Activated B cell treated with CpG ODN at 0.5 μM for 24 hours (primary cell): ENCODE results near the gene PCDHGB4. TPM values are rescaled to one million over a fixed set of nuclear protein-coding genes. Genes with fewer than 3 reads are reported as not detected.
"Not testable (repeated sequence)": the region's sequence is repeated elsewhere in the genome, so short reads cannot be mapped to it uniquely, and the experiment has no call there.

Experiments used
- ATAC-seq: fragments of 200-7000 bp; cut with Tn5 transposase; one replicate; pipeline ENCODE4 v1.10.0; 2021; ENCODE audit warnings: low read depth, mild to moderate bottlenecking, moderate library complexity
- CTCF ChIA-PET: fragments of 350-600 bp; sonication (Branson Sonifier 250); formaldehyde crosslinking; loops from one replicate; lab custom pipeline; 2021; ENCODE audit warnings: antibody characterized with exemption; lab: Charles Lee
- POLR2A ChIA-PET: fragments of 350-600 bp; sonication (Branson Sonifier 250); formaldehyde crosslinking; loops from one replicate; lab custom pipeline; 2021; ENCODE audit warnings: antibody characterized with exemption; lab: Charles Lee
- DNase-seq: peaks from one replicate; pipeline ENCODE4 v3.0.0; 2022
- H3K27ac Mint-ChIP-seq: one replicate; pipeline ENCODE4 v1.8.0; 2020; ENCODE audit warnings: mixed read lengths
- H3K27me3 Mint-ChIP-seq: one replicate; pipeline ENCODE4 v1.8.0; 2021; ENCODE audit warnings: mixed read lengths
- H3K36me3 Mint-ChIP-seq: one replicate; pipeline ENCODE4 v1.8.0; 2021; ENCODE audit warnings: low read depth, mixed read lengths
- H3K4me1 Mint-ChIP-seq: one replicate; pipeline ENCODE4 v1.8.0; 2021; ENCODE audit warnings: mixed read lengths
- H3K4me3 Mint-ChIP-seq: one replicate; pipeline ENCODE4 v1.8.0; 2020; ENCODE audit warnings: mild to moderate bottlenecking, mixed read lengths
- H3K9me3 Mint-ChIP-seq: one replicate; pipeline ENCODE4 v1.8.0; 2020; ENCODE audit warnings: mixed read lengths
- CTCF ChIP-seq: fragments of 200-600 bp; IDR thresholded peaks from one replicate; pipeline ENCODE4 v1.8.0; 2022; ENCODE audit warnings: antibody characterized with exemption, mild to moderate bottlenecking
- intact Hi-C: fragments of 100-400 bp; cut with micrococcal nuclease; formaldehyde crosslinking; loops from one replicate; pipeline ENCODE4 v1.15.1; 2024
- total RNA-seq: library from RNA; stranded (reverse); gene quantifications from 2 replicates; pipeline ENCODE4 v1.2.3, GENCODE V29; 2022

The PCDHGB4 gene
- total RNA-seq, 1 donor from 2014 or later = 1.2 TPM

DNA sequence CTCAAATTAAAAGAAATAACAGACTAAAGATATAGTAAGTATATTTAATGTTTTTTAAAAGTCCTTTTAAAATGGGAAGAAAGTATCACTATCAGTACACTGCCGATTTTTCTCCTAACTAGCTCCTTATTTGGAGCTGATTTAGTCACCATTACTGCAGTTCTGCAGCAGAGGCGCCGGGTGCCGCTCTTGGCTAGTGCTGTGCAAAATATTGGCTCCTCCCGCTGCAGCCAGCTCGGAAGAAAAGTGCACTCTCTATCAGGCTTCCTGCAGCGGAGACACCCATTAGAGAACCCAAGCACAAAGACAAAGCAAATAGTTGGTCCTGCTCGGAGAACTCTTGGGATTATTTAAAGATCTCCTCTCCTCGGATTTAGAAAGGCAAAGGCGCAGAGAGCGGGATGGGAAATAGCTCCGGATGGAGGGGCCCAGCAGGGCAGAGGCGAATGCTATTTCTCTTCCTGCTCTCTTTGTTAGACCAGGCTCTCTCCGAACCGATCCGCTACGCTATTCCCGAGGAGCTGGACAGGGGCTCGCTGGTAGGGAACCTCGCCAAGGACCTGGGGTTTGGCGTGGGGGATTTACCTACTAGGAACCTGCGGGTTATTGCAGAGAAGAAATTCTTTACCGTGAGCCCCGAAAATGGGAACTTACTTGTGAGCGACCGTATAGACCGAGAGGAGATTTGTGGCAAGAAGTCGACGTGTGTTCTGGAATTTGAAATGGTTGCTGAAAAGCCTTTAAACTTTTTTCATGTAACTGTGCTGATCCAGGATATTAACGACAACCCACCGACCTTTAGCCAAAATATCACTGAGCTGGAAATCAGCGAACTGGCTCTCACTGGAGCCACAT, 17.3 kb upstream of the PCDHGB4 start, which contains the start of gene PCDHGB3:
TSS of gene PCDHGB3 (plus strand) at position 249 of the 855 bp plus-strand sequence. CDS start at position 402, 153 bp downstream.
- ATAC-seq = peak; percentile 64
- Mint-ChIP-seq H3K27ac (no peak within 1 kb of the TSS), H3K36me3 (peaks cover 5% of the 10 kb centered on the region), H3K27me3 (peaks cover 54% of the 10 kb centered on the region), H3K4me1 (peaks cover 7% of the 10 kb centered on the region), H3K9me3 (peaks cover 22% of the 10 kb centered on the region), H3K4me3 (peak within 1 kb of the TSS; percentile 81)
- TF ChIP-seq CTCF = no peak
- intact Hi-C loops = loop anchor here (1.0 to 5.0 kb wide), 2 partner anchors 42 to 194 kb away; partner anchors contain the start of gene PCDHGA10
- ChIA-PET CTCF (interaction anchor here (0.6 to 2.8 kb wide), 12 partner anchors 20 to 508 kb away, joined by 3 to 23 read pairs (median 4); partner anchors contain the start of genes PCDH1, PCDHGB1, PCDHGB5 and TAF7), POLR2A (interaction anchor here (0.6 kb wide), 2 partner anchors 44 to 220 kb away, joined by 3 to 4 read pairs; no protein-coding TSS in a partner anchor)
- DNase-seq = no peak

DNA sequence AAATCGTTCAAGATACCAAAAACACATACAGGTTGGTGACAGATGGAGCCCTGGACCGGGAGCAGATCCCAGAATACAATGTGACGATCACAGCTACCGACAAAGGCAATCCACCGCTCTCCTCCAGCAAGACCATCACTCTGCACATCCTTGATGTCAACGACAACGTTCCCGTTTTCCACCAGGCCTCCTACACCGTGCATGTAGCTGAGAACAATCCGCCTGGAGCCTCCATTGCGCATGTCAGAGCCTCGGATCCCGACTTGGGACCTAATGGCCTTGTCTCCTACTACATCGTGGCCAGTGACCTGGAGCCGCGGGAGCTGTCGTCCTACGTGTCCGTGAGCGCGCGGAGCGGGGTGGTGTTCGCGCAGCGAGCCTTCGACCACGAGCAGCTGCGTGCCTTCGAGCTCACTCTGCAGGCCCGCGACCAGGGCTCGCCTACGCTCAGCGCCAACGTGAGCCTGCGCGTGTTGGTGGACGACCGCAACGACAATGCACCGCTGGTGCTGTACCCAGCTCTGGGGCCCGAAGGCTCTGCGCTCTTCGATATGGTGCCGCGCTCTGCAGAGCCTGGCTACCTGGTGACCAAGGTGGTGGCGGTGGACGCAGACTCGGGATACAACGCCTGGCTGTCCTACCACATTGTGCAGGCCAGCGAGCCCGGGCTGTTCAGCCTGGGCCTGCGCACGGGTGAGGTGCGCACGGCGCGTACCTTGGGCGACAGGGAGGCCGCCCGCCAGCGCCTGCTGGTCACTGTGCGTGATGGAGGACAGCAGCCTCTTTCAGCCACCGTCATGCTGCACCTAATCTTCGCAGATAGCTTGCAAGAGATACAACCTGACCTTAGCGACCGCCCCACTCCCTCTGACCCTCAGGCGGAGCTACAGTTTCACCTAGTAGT, 15.7 kb upstream of the PCDHGB4 start:
- Mint-ChIP-seq H3K36me3 (no peaks in the 10 kb centered on the region), H3K4me1 (peaks cover 7% of the 10 kb centered on the region), H3K9me3 (peaks cover 17% of the 10 kb centered on the region), H3K27me3 (peaks cover 43% of the 10 kb centered on the region), H3K4me3 (no peak overlapping the region), H3K27ac (no peak overlapping the region)
- ATAC-seq (no peak), DNase-seq (no peak)
- intact Hi-C loops = loop anchor here (5.0 kb wide), 1 partner anchor 40 kb away; the partner anchor contains the start of gene PCDHGA10
- CTCF ChIA-PET = interaction anchor here (2.8 kb wide), 1 partner anchor 192 kb away, joined by 23 read pairs; no protein-coding TSS in a partner anchor
- no peak for TF ChIP-seq CTCF
- POLR2A ChIA-PET = no interaction called here

DNA sequence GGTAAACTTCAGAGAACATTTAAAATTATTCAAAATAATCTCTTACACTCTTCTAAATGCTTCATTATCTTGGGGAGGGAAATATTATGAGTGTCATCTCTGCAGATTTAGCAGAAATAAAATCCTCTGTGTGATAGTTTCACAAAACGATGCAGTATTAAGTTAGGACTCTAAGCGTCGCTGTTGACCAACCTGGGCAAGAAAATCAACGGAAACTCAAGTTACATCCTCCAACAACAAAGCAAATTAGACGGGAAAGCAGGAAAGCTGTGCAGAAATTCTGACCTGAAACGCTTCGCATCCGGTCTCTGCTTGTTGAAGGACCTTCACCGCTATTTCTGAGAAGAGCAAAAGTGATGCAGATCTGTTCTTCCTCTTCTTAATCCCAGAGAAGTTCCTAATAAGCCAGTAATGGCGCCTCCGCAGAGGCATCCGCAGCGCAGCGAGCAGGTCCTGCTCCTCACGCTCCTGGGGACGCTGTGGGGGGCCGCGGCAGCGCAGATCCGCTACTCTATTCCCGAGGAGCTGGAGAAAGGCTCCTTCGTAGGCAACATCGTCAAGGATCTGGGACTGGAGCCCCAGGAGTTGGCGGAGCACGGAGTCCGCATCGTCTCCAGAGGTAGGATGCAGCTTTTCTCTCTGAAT, 13.7 kb upstream of the PCDHGB4 start, which contains the start of gene PCDHGA6:
TSS of gene PCDHGA6 (plus strand) at position 219 of the 645 bp plus-strand sequence. CDS start at position 412, 193 bp downstream.
- Mint-ChIP-seq H3K9me3 (peaks cover 22% of the 10 kb centered on the region), H3K4me1 (peaks cover 7% of the 10 kb centered on the region), H3K36me3 (no peaks in the 10 kb centered on the region), H3K27me3 (peaks cover 37% of the 10 kb centered on the region), H3K4me3 (peak within 1 kb of the TSS; percentile 12), H3K27ac (no peak within 1 kb of the TSS)
- CTCF ChIA-PET = interaction anchor here (1.3 kb wide), 1 partner anchor 24 kb away, joined by 3 read pairs; the partner anchor contains the start of gene PCDHGB5
- POLR2A ChIA-PET = no interaction called here
- no peak for TF ChIP-seq CTCF
- intact Hi-C loops = loop anchor here (1.0 to 5.0 kb wide), 2 partner anchors 39 to 185 kb away; partner anchors contain the start of gene PCDHGA10
- ATAC-seq = no peak
- no peak for DNase-seq

DNA sequence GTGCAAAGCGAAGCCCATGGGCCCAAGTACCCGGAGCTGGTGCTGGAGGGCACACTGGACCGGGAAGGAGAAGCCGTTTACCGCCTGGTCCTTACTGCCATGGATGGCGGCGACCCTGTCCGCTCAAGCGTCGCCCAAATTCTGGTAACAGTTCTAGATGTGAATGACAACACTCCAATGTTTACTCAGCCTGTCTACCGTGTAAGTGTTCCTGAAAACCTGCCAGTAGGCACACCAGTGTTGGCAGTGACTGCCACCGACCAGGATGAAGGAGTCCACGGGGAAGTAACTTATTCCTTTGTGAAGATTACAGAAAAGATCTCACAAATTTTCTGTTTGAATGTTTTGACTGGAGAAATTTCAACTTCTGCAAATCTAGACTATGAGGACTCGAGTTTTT, 12.9 kb upstream of the PCDHGB4 start:
- TF ChIP-seq CTCF = no peak
- intact Hi-C loops = loop anchor here (5.0 kb wide), 1 partner anchor 38 kb away; the partner anchor contains the start of gene PCDHGA10
- ATAC-seq (no peak), DNase-seq (no peak)
- H3K36me3 Mint-ChIP-seq = no peaks in the 10 kb centered on the region
- peaks cover 7% of the 10 kb centered on the region for H3K4me1 Mint-ChIP-seq
- peaks cover 24% of the 10 kb centered on the region for H3K9me3 Mint-ChIP-seq
- H3K27ac Mint-ChIP-seq = no peak overlapping the region
- ChIA-PET CTCF (interaction anchor here (1.3 kb wide), 1 partner anchor 23 kb away, joined by 3 read pairs; the partner anchor contains the start of gene PCDHGB5), POLR2A (no interaction called here)
- peaks cover 31% of the 10 kb centered on the region for H3K27me3 Mint-ChIP-seq
- no peak overlapping the region for H3K4me3 Mint-ChIP-seq

DNA sequence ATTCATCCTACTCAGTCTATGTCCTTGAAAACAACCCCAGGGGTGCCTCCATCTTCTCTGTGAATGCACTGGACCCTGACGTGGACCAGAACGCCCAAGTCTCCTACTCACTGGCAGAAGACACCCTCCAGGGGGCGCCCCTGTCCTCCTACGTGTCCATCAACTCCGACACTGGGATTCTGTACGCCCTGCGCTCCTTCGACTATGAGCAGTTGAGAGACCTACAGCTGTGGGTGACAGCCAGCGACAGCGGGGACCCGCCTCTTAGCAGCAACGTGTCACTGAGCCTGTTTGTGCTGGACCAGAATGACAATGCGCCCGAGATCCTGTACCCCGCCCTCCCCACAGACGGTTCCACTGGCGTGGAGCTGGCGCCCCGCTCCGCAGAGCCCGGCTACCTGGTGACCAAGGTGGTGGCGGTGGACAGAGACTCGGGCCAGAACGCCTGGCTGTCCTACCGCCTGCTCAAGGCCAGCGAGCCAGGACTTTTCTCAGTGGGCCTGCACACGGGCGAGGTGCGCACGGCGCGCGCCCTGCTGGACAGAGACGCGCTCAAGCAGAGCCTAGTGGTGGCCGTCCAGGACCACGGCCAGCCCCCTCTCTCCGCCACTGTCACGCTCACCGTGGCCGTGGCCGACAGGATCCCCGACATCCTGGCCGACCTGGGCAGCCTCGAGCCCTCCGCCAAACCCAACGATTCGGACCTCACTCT, 11.9 kb upstream of the PCDHGB4 start:
- intact Hi-C loops, DNase-seq, POLR2A ChIA-PET, ATAC-seq, H3K27ac Mint-ChIP-seq, H3K36me3 Mint-ChIP-seq, H3K4me3 Mint-ChIP-seq, CTCF ChIA-PET, H3K4me1 Mint-ChIP-seq: not testable (repeated sequence)
- Mint-ChIP-seq H3K9me3 (peaks cover 24% of the 10 kb centered on the region), H3K27me3 (peaks cover 28% of the 10 kb centered on the region)
